Measurements from ENCODE around the gene IFI6. TPM values are rescaled to one million over a fixed set of nuclear protein-coding genes. Genes with fewer than 3 reads are reported as not detected.
"Not testable (repeated sequence)": the region's sequence is repeated elsewhere in the genome, so short reads cannot be mapped to it uniquely, and the experiment has no call there.

The IFI6 gene
- total RNA-seq, 1 experiment from 2014 or later: 77.4 TPM

GRCh38 chr1:27656157-27656893 is 15.7 kb downstream of the IFI6 start:
- no peak for DNase-seq (ENCODE audit: low read depth)
- in situ Hi-C loops (cut with HindIII; ENCODE audit: low pct_unique_long_range_greater_than_20kb, low sequenced_read_pairs): no loop called here

DNA sequence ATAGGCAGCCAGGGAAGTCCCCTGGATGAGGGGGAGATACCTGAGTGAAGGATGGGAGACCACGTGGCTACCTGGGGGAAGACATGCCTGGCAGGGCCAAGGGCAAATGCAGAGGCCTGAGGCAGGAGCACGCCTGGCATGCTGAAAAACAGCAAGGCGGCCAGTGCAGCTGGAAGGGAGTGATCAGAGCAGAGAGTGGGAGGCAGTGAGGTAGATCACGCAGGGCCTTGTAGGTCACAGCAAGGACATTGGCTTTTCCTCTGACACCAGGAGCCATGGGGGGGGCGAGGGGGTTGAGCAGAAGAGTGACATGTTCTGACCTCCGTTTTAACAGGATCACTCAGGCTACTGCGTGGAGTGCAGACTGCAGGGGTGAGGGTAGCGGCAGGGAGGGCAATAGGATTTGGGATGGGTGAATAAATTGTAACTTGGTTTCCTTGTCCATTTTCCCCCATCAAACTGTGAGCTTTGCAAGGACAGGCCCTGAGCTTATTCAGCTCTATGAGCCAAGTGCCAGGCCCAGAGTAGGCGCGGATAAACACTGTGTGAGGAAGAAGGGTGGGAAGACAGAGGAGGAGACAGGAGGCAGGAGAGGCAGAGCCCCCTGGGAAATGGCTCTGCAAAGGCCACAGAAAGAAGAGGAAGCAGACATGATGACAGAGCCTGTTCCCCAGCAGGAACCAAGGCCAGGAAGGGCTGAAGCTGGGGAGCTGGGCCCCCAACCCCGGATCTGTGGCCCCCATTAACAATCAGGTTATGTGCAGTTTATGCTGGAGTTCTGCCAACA is 16.6 kb downstream of the IFI6 start:
- in situ Hi-C loops (cut with HindIII; ENCODE audit: low pct_unique_long_range_greater_than_20kb, low sequenced_read_pairs): no loop called here
- no peak for DNase-seq (ENCODE audit: low read depth)

DNA sequence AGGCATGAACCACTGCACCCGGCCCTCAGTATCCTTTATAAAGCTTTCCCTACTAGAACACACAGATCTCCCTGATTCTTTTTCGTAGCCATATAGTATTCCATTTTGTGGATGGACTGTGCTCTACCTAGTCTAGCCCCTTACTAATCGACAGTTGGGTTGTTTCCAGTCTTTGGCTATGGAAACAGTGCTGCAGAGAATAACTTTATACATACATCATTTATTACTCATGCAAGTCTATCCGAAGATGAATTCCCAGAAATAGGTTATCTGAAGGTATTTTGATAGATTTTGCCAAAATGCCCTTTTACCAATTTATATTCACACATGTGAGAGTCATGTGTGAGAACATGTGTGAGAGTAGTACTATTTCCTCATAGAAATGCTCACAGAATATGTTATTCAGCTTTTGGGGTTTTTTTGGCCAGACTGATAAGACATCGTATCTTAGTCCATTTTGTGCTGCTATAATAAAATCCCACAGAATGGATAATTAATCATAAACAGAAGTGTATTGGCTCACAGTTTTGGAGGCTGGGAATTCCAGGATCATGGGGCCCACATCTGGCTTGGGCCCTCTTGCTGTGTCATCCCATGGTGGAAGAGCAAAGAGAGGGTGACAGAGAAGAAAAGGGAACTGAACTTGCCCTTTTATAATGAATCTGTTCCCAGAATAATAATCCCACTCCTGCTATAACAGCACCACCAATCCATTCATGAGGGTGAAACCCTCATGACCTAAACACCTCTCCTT is 19.7 kb downstream of the IFI6 start:
- in situ Hi-C loops (cut with HindIII; ENCODE audit: low pct_unique_long_range_greater_than_20kb, low sequenced_read_pairs): no loop called here
- DNase-seq (ENCODE audit: low read depth): no peak

DNA sequence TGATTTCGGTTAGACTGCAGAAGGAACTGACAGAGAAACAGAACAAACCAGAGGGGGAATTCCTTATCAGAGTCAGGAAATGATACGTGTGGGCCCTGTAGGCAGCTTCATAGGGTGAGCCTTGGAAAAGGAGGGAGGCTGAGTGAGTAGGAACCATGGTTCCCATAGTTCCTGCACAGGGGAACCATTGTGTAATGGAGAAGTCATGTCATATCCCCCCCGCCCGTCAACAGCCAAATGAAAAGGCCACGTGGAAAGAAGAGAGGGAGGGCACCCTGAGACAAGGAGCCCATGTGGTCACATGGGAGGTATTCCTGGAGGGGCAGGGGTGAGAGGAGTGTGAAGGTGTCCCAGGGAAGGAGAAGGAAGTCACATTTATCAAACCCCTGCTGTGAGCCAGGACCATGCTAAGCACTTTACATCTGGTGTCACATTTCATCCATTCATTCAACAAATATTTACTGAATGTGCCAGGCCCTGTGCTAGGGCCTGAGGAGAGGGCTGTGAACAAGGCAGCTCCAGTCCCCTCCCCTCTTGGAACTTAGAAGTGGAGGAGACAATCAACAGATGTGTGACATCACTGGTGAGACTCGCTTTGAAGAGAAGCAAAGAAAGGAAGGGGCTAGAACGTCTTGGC is 21.3 kb downstream of the IFI6 start:
- peak; percentile 30 for DNase-seq (ENCODE audit: low read depth)
- in situ Hi-C loops (cut with HindIII; ENCODE audit: low pct_unique_long_range_greater_than_20kb, low sequenced_read_pairs): no loop called here

GRCh38 chr1:27650171-27650538 is 21.8 kb downstream of the IFI6 start:
- DNase-seq (ENCODE audit: low read depth): no peak
- in situ Hi-C loops (cut with HindIII; ENCODE audit: low pct_unique_long_range_greater_than_20kb, low sequenced_read_pairs): no loop called here

DNA sequence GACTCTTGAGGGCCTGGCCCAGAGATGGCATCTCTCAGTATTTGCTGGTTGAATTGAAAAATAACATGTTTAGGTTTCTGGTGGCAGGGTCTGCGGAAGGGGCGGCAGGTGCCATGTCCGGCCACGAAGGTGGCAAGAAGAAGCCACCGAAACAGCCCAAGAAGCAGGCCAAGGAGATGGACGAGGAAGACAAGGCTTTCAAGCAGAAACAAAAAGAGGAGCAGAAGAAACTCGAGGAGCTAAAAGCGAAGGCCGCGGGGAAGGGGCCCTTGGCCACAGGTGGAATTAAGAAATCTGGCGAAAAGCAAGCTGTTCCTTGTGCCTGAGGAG is 22.7 kb downstream of the IFI6 start:
- in situ Hi-C loops (cut with HindIII; ENCODE audit: low pct_unique_long_range_greater_than_20kb, low sequenced_read_pairs): no loop called here

DNA sequence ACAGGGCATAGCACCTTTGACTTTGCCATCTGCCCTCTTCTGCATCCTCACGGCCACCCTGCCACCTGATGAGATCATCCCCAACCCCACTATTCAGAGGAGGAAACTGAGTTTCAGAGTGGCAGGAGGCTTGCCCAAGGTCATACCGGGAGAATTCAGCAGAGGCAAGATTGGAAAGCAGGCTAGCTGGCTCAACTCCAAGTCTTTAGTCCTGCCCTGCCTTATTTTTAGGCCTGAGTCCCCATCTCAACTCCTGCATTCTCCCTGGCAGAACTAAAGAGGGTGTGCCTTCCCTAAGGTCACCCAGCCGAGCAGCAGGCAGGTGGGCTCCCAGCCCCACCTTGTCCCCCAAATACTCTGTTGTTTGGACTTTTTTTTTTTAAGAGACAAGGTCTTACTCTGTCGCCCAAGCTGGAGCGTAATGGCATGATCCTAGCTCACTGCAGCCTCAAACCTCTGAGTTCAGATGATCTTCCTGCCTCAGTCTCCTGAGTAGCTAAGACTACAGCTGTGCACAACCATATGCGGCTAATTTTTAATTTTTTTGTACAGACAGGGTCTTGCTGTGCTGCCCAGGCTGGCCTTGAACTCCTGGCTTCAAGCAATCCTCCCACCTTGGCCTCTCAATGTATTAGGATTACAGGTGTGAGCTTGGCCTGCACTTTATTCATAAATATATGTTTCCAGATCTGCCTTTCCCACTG is 23.2 kb downstream of the IFI6 start:
- no peak for DNase-seq (ENCODE audit: low read depth)
- in situ Hi-C loops (cut with HindIII; ENCODE audit: low pct_unique_long_range_greater_than_20kb, low sequenced_read_pairs): no loop called here

More for the DNA sequence above, 22.7 kb downstream of the IFI6 start:
- no peak for DNase-seq (ENCODE audit: low read depth)

GRCh38 chr1:27647328-27647727 is 24.7 kb downstream of the IFI6 start:
- no peak for DNase-seq (ENCODE audit: low read depth)
- in situ Hi-C loops (cut with HindIII; ENCODE audit: low pct_unique_long_range_greater_than_20kb, low sequenced_read_pairs): no loop called here

DNA sequence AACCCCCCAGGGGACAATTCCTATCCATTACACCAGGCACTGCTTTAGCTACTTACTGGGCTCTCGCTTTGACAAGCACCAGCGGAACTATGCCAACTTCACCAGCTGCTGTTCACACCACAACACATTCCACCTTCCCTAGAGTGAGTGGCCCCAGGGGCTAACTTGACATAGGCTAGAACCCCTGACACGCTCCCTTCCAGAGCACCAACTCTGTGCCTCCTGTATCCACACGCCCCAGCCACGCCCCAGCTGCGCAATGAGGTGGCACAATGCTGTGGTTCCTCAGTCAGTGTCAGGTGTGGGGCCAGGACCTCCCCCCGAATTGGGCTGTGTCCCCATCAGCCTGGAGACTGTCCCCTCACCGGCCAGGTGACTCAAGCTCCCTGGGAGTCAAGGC is 25.3 kb downstream of the IFI6 start:
- in situ Hi-C loops (cut with HindIII; ENCODE audit: low pct_unique_long_range_greater_than_20kb, low sequenced_read_pairs): no loop called here
- DNase-seq (ENCODE audit: low read depth): no peak

DNA sequence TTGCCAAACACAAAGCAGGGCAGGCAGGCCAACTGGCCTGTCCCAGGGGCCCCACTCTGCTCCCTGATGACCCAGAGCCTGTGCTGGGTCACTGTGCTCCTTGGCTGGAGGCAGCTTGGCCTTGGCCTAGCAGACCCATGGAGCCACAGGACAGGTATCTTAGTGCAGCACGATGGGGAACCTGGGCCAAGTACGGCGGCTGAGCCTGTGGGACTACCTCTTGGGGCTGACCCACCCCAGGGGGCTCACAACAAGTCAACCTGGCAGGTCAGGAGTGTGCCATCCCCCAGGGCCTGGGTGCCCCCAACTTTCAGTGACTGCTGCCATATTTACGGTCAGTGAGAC is 26.9 kb downstream of the IFI6 start:
- in situ Hi-C loops (cut with HindIII; ENCODE audit: low pct_unique_long_range_greater_than_20kb, low sequenced_read_pairs): no loop called here

GRCh38 chr1:27644369-27645070 is 27.5 kb downstream of the IFI6 start:
- DNase-seq (ENCODE audit: low read depth): no peak
- in situ Hi-C loops (cut with HindIII; ENCODE audit: low pct_unique_long_range_greater_than_20kb, low sequenced_read_pairs): no loop called here

More for the DNA sequence above, 26.9 kb downstream of the IFI6 start:
- no peak for DNase-seq (ENCODE audit: low read depth)

- DNase-seq (ENCODE audit: low read depth): no peak
- in situ Hi-C loops (cut with HindIII; ENCODE audit: low pct_unique_long_range_greater_than_20kb, low sequenced_read_pairs): no loop called here
These were observed 28.2 kb downstream of the IFI6 start for GRCh38 chr1:27643600-27644368.

DNA sequence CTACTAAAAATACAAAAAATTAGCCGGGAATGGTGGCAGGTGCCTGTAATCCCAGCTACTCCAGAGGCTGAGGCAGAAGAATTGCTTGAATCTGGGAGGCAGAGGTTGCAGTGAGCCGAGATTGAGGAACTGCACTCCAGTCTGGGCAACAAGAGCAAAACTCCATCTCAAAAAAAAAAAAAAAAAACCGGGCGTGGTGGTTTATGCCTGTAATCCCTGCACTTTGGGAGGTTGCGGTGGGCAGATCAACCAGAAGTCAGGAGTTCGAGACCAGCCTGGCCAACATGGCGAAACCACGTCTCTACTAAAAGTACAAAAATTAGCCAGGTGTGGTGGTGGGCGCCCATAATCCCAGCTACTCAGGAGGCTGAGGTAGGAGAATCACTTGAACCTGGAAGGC is 31.5 kb downstream of the IFI6 start:
- DNase-seq (ENCODE audit: low read depth); in situ Hi-C loops (cut with HindIII; ENCODE audit: low pct_unique_long_range_greater_than_20kb, low sequenced_read_pairs): not testable (repeated sequence)

GRCh38 chr1:27638805-27639204 is 33.2 kb downstream of the IFI6 start:
- DNase-seq (ENCODE audit: low read depth): no peak
- in situ Hi-C loops (cut with HindIII; ENCODE audit: low pct_unique_long_range_greater_than_20kb, low sequenced_read_pairs): no loop called here

DNA sequence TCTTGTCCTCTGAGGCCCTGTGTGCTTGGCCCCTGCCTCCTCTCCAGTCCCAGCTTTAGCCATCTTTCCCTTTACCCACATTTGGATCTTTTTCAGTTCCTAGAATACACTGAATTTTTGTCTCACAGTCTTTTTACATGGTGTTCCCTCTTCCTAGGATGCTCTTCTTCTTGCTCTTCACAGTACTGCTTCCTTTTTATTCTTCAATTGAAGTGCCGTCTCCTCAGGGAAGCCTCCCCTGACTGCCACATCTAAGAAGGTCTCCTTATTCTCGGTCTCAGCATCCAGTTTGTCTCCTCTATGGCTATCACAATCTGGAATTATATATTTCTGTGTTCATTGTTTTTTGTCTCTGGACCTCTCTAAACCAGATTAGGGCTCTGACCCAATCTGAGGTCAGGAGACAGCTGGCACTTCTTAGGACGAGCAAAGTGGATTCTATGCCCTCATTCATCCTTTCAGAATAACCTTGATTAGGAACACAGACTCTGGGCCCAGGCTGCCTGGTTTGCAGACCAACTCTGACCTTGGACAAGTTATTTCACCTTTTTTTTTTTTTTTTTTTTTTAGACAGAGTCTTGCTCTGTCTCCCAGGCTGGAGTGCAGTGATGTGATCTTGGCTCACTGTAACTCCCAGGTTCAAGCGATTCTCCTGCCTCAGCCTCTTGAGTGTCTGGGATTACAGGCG is 33.8 kb downstream of the IFI6 start:
- no peak for DNase-seq (ENCODE audit: low read depth)
- in situ Hi-C loops (cut with HindIII; ENCODE audit: low pct_unique_long_range_greater_than_20kb, low sequenced_read_pairs): no loop called here

DNA sequence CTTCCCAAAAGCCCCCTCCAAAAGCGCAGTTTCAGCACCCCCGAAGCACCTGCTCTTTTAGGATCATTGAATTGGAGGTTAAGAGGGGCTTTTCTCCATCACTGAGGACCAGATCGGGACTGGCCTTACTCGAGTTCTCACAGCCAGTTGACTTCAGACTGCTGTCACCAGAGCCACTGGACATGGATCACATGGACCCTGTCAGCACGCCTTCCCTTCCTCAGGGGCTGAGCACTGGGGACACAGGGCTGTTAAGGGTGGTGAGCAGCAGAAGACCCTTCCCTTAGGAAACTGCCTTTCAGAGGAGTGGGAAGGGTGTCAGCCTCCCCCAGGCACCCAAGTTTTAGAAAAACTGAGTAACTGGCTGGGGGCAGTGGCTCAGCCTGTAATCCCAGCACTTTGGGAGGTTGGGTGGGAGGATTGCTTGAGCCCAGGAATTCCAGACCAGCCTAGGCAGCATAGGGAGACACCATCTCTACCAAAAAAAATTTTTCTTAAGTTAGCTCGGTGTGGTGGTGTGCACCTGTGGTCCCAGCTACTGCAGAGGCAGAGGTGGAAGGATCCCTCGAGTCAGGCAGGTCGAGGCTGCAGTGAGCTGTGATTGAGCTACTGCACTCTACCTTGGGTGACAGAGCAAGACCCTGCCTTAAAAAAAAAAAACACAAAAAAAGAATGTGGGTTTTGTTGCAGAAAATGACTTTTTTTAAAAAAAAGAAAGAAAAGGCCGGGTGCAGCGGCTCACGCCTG is 36.4 kb downstream of the IFI6 start:
- no peak for DNase-seq (ENCODE audit: low read depth)
- in situ Hi-C loops (cut with HindIII; ENCODE audit: low pct_unique_long_range_greater_than_20kb, low sequenced_read_pairs): no loop called here

Measured in Caki2 (cell line).